GM12801 (cell line): ENCODE results near the gene OR2T1.

Experiments
- TF ChIP-seq, protein P1 (sequence below): IDR thresholded peaks from one replicate; pipeline ENCODE4 v1.5.1; 2011; ENCODE audit warnings: control low read depth; ENCODE audit not compliant: insufficient read length; ENCODE audit errors: extremely low read depth

Gene OR2T1

DNA sequence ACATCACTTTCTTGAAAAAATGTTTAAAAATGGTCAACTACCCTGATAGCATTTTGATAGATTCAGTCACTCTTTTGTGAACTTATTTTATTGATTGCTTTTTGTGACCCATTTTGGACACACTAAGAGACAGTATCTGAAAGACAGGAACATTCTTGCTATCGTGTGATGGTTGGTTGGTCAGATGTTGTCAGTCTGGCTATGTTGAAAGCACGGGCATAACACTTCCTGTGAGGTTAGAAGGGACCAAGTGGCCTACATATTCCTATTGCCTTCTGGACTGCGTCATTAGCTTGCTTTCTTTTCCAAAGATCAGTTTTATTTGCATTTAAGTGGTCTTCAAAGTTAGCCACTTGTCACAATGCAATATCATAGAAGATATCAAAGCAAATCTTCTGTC, 25.9 kb upstream of the OR2T1 start:
- TF ChIP-seq, protein P1, sequence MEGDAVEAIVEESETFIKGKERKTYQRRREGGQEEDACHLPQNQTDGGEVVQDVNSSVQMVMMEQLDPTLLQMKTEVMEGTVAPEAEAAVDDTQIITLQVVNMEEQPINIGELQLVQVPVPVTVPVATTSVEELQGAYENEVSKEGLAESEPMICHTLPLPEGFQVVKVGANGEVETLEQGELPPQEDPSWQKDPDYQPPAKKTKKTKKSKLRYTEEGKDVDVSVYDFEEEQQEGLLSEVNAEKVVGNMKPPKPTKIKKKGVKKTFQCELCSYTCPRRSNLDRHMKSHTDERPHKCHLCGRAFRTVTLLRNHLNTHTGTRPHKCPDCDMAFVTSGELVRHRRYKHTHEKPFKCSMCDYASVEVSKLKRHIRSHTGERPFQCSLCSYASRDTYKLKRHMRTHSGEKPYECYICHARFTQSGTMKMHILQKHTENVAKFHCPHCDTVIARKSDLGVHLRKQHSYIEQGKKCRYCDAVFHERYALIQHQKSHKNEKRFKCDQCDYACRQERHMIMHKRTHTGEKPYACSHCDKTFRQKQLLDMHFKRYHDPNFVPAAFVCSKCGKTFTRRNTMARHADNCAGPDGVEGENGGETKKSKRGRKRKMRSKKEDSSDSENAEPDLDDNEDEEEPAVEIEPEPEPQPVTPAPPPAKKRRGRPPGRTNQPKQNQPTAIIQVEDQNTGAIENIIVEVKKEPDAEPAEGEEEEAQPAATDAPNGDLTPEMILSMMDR: no peak

DNA sequence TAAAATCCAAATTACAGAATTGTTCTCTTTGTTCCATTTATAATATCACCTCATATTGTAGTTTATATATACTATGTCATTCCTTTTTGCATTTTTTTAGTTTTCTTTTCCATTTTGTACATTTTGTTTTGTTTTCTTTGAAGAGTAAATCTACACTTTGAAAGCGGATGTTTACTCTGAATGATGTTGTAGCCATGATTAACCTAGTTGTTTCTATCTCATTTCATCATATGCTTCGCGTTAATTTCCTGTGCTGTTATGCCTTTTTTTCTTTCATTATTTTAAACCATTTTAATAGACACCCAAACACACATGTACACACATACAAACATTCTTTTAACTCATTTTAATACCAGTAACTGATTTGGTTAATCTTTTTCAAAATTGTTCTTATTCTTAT, 22.0 kb upstream of the OR2T1 start:
- TF ChIP-seq, protein P1: no peak

- TF ChIP-seq, protein P1: no peak
Observed at GRCh38 chr1:248388426-248388825, 14.4 kb upstream of the OR2T1 start.

DNA sequence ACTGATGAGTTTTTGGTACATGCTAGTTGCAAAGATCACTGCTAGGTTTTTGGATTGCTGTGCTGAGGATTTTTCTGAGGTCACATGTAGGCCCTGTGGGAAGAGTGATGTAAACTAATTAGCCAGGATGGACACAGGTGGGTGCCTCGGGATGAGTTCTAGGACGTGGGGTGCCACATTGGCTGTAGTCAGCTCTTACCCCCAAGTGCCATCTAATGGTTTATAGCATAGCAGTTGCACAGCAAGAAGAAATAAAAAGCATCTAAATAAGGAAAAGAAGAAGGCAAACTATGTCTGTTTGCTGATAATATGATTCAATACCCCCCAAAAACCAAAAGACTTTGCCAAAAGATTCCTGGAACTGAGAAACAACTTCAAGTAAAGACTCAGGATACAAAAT, 9.8 kb upstream of the OR2T1 start:
- TF ChIP-seq, protein P1: no peak

DNA sequence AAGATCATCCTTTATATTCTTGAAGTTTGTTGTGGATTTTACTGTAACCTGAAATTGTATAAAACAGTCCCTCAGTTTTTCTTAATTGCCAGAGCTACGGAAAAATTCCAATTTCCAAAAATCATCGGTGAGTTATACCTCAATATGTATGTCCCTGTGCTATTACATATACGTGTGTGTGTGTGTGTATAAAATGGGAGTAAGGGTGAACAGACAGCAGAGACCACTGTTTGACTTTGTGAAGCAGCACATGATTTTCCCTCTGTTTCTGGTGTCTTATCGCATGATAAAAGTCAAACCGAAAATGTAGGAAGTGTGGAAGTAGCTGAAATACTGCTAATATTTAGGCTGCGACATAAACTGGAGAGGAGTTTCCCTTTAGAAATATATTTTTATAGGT, 1.2 kb downstream of the OR2T1 start:
- TF ChIP-seq, protein P1: no peak

- TF ChIP-seq, protein P1: no peak
Observed at GRCh38 chr1:248406721-248407692, 4.2 kb downstream of the OR2T1 start.

DNA sequence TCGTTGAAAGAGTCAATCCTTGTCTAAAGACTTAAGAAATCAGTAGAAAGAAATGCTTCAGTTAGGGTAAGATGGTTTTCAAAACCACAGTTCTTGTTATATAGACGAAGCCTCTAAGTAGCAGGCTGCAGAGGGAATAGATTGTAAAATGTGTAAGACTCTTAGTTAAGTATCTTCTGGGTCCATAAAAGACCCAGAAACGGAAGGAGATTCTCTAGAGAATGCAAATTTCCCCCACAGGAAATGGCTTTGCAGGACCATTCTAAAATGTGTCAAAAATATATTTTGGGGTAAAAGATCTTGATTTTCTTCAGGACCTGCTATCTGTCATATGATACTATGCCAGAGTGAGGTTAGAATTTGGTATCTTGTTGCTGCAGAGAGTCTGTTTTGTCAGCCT, 13.4 kb downstream of the OR2T1 start:
- TF ChIP-seq, protein P1: no peak
